ENCODE results near the gene EEF2K.

EEF2K gene

GRCh38 chr16:22317625-22318024 lies 111.5 kb downstream of the EEF2K start:
- H3K4me3 ChIP-seq (ENCODE audit: low read length, poor library complexity, severe bottlenecking), result no peak overlapping the region
- H3F3A ChIP-seq (ENCODE audit: low read depth), result no peaks in the 10 kb centered on the region
- no peaks in the 10 kb centered on the region for H3K9me3 ChIP-seq (ENCODE audit: insufficient read depth, low read depth, low read length)
- H3K4me2 ChIP-seq (ENCODE audit: low read depth, low read length, poor library complexity, severe bottlenecking), result no peak overlapping the region
- no peak for TF ChIP-seq EZH2phosphoT487 (IDR thresholded peaks at IDR 0.05; ENCODE audit: borderline replicate concordance)
- TF ChIP-seq, protein P1, sequence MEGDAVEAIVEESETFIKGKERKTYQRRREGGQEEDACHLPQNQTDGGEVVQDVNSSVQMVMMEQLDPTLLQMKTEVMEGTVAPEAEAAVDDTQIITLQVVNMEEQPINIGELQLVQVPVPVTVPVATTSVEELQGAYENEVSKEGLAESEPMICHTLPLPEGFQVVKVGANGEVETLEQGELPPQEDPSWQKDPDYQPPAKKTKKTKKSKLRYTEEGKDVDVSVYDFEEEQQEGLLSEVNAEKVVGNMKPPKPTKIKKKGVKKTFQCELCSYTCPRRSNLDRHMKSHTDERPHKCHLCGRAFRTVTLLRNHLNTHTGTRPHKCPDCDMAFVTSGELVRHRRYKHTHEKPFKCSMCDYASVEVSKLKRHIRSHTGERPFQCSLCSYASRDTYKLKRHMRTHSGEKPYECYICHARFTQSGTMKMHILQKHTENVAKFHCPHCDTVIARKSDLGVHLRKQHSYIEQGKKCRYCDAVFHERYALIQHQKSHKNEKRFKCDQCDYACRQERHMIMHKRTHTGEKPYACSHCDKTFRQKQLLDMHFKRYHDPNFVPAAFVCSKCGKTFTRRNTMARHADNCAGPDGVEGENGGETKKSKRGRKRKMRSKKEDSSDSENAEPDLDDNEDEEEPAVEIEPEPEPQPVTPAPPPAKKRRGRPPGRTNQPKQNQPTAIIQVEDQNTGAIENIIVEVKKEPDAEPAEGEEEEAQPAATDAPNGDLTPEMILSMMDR (conservative IDR thresholded peaks at IDR 0.05; ENCODE audit: low read length), result no peak
- H3K27me3 ChIP-seq (ENCODE audit: insufficient read depth, low read length, poor library complexity, severe bottlenecking), result no peaks in the 10 kb centered on the region
- no peaks in the 10 kb centered on the region for H3K79me2 ChIP-seq (ENCODE audit: insufficient read depth, low read length)
- no peak overlapping the region for H2AFZ ChIP-seq (ENCODE audit: low read length)
- H3K4me1 ChIP-seq (ENCODE audit: insufficient read depth, low read length, poor library complexity, severe bottlenecking), result no peaks in the 10 kb centered on the region
- H3K9ac ChIP-seq (ENCODE audit: low read depth, low read length, poor library complexity, severe bottlenecking), result no peak overlapping the region
- peaks cover 70% of the 10 kb centered on the region; the same call in 1 of the 2 replicates for H3K36me3 ChIP-seq (ENCODE audit: insufficient read depth, low read length)
- peaks cover 2% of the 10 kb centered on the region for H4K20me1 ChIP-seq (ENCODE audit: insufficient read depth, low read length, poor library complexity, severe bottlenecking)
- no peaks in the 10 kb centered on the region for H3K9me2 ChIP-seq (replicated peaks; ENCODE audit: low read depth, low read length)

GRCh38 chr16:22318690-22319358 lies 112.7 kb downstream of the EEF2K start:
- TF ChIP-seq, protein P1 (conservative IDR thresholded peaks at IDR 0.05; ENCODE audit: low read length), result peak; percentile 68
- no peak for TF ChIP-seq EZH2phosphoT487 (IDR thresholded peaks at IDR 0.05; ENCODE audit: borderline replicate concordance)
- peaks cover 2% of the 10 kb centered on the region for H4K20me1 ChIP-seq (ENCODE audit: insufficient read depth, low read length, poor library complexity, severe bottlenecking)
- peaks cover 68% of the 10 kb centered on the region; the same call in 1 of the 2 replicates for H3K36me3 ChIP-seq (ENCODE audit: insufficient read depth, low read length)

GRCh38 chr16:22320572-22321339 lies 114.7 kb downstream of the EEF2K start:
- no peak for TF ChIP-seq EZH2phosphoT487 (IDR thresholded peaks at IDR 0.05; ENCODE audit: borderline replicate concordance)
- TF ChIP-seq, protein P1 (conservative IDR thresholded peaks at IDR 0.05; ENCODE audit: low read length), result no peak
- H4K20me1 ChIP-seq (ENCODE audit: insufficient read depth, low read length, poor library complexity, severe bottlenecking), result peaks cover 2% of the 10 kb centered on the region
- H3K9me3 ChIP-seq (ENCODE audit: insufficient read depth, low read depth, low read length), result no peaks in the 10 kb centered on the region
- no peaks in the 10 kb centered on the region for H3K4me1 ChIP-seq (ENCODE audit: insufficient read depth, low read length, poor library complexity, severe bottlenecking)
- no peak overlapping the region for H3K9ac ChIP-seq (ENCODE audit: low read depth, low read length, poor library complexity, severe bottlenecking)
- no peaks in the 10 kb centered on the region for H3K79me2 ChIP-seq (ENCODE audit: insufficient read depth, low read length)
- H3F3A ChIP-seq (ENCODE audit: low read depth), result no peaks in the 10 kb centered on the region
- H3K27me3 ChIP-seq (ENCODE audit: insufficient read depth, low read length, poor library complexity, severe bottlenecking), result no peaks in the 10 kb centered on the region
- peaks cover 73% of the 10 kb centered on the region; the same call in 1 of the 2 replicates for H3K36me3 ChIP-seq (ENCODE audit: insufficient read depth, low read length)
- no peak overlapping the region for H2AFZ ChIP-seq (ENCODE audit: low read length)
- no peaks in the 10 kb centered on the region for H3K9me2 ChIP-seq (replicated peaks; ENCODE audit: low read depth, low read length)
- no peak overlapping the region for H3K4me3 ChIP-seq (ENCODE audit: low read length, poor library complexity, severe bottlenecking)
- H3K4me2 ChIP-seq (ENCODE audit: low read depth, low read length, poor library complexity, severe bottlenecking), result no peak overlapping the region

More at GRCh38 chr16:22318690-22319358, 112.7 kb downstream of the EEF2K start:
- no peak overlapping the region for H3K9ac ChIP-seq (ENCODE audit: low read depth, low read length, poor library complexity, severe bottlenecking)
- no peaks in the 10 kb centered on the region for H3K4me1 ChIP-seq (ENCODE audit: insufficient read depth, low read length, poor library complexity, severe bottlenecking)
- H3K27me3 ChIP-seq (ENCODE audit: insufficient read depth, low read length, poor library complexity, severe bottlenecking), result no peaks in the 10 kb centered on the region
- H3K4me3 ChIP-seq (ENCODE audit: low read length, poor library complexity, severe bottlenecking), result no peak overlapping the region
- no peaks in the 10 kb centered on the region for H3K79me2 ChIP-seq (ENCODE audit: insufficient read depth, low read length)
- H3K9me2 ChIP-seq (replicated peaks; ENCODE audit: low read depth, low read length), result no peaks in the 10 kb centered on the region
- H3F3A ChIP-seq (ENCODE audit: low read depth), result no peaks in the 10 kb centered on the region
- H2AFZ ChIP-seq (ENCODE audit: low read length), result no peak overlapping the region
- H3K4me2 ChIP-seq (ENCODE audit: low read depth, low read length, poor library complexity, severe bottlenecking), result no peak overlapping the region
- no peaks in the 10 kb centered on the region for H3K9me3 ChIP-seq (ENCODE audit: insufficient read depth, low read depth, low read length)
